WTC11 (cell line): ENCODE results near the gene NCOA3. TPM values are rescaled to one million over a fixed set of nuclear protein-coding genes. Genes with fewer than 3 reads are reported as not detected.
"Not testable (repeated sequence)": the region's sequence is repeated elsewhere in the genome, so short reads cannot be mapped to it uniquely, and the experiment has no call there.

Source experiments
- ATAC-seq: fragments of 200-7000 bp; cut with Tn5 transposase; 2 replicates; pipeline ENCODE4 v1.10.0; 2021; ENCODE audit warnings: mild to moderate bottlenecking, moderate library complexity
- CTCF ChIA-PET: fragments of 300-600 bp; sonication (Branson Sonifier 250); formaldehyde crosslinking; loops from one replicate; lab custom pipeline; 2021; ENCODE audit warnings: antibody characterized with exemption; lab: Charles Lee
- POLR2A ChIA-PET: fragments of 350-600 bp; sonication (Branson Sonifier 250); formaldehyde crosslinking; loops from one replicate; lab custom pipeline; 2021; ENCODE audit warnings: antibody characterized with exemption; lab: Charles Lee
- DNase-seq: peaks from one replicate; pipeline ENCODE4 v3.0.0; 2021; ENCODE audit warnings: low spot score
- H3K27ac Mint-ChIP-seq: 2 replicates; pipeline ENCODE4 v1.8.0; 2021; ENCODE audit warnings: mixed read lengths
- H3K27me3 Mint-ChIP-seq: 2 replicates; pipeline ENCODE4 v1.8.0; 2021; ENCODE audit warnings: low read depth, mild to moderate bottlenecking, moderate library complexity, mixed read lengths
- H3K36me3 Mint-ChIP-seq: 2 replicates; pipeline ENCODE4 v1.8.0; 2021; ENCODE audit warnings: mixed read lengths
- H3K4me1 Mint-ChIP-seq: 2 replicates; pipeline ENCODE4 v1.8.0; 2022; ENCODE audit warnings: mixed read lengths
- H3K4me3 Mint-ChIP-seq: 2 replicates; pipeline ENCODE4 v1.8.0; 2021; ENCODE audit warnings: mild to moderate bottlenecking, moderate library complexity, mixed read lengths
- H3K9me3 Mint-ChIP-seq: 2 replicates; pipeline ENCODE4 v1.8.0; 2021; ENCODE audit warnings: mixed read lengths
- ESRRA ChIP-seq: sonication (generic); formaldehyde crosslinking; IDR thresholded peaks from 2 replicates; pipeline ENCODE4 v1.8.1; 2022; ENCODE audit warnings: mild to moderate bottlenecking, missing genetic modification reagents, borderline replicate concordance
- FOXK1 ChIP-seq: sonication (generic); formaldehyde crosslinking; IDR thresholded peaks from 2 replicates; pipeline ENCODE4 v1.8.0; 2022; ENCODE audit warnings: mild to moderate bottlenecking, moderate library complexity, missing genetic modification reagents
- JAZF1 ChIP-seq: fragments of 250-450 bp; sonication (Bioruptor Pico); IDR thresholded peaks from 2 replicates; pipeline ENCODE4 v1.9.0; 2021; ENCODE audit warnings: moderate library complexity, mild to moderate bottlenecking, inconsistent platforms
- KAT7 ChIP-seq: sonication (generic); formaldehyde crosslinking; IDR thresholded peaks from 2 replicates; pipeline ENCODE4 v1.8.1; 2023; ENCODE audit warnings: missing genetic modification reagents, mild to moderate bottlenecking, borderline replicate concordance
- NFATC4 ChIP-seq: fragments of 250-450 bp; sonication (Bioruptor Pico); IDR thresholded peaks from 2 replicates; pipeline ENCODE4 v1.9.0; 2021; ENCODE audit warnings: mild to moderate bottlenecking
- ZNF263 ChIP-seq: sonication (generic); formaldehyde crosslinking; IDR thresholded peaks from 2 replicates; pipeline ENCODE4 v1.8.1; 2022; ENCODE audit warnings: low read depth, mild to moderate bottlenecking, moderate library complexity, missing genetic modification reagents
- total RNA-seq: library from RNA; stranded (reverse); gene quantifications from 3 replicates; pipeline ENCODE4 v1.2.3, GENCODE V29; 2021
- TF ChIP-seq, protein P1 (sequence below): sonication (generic); formaldehyde crosslinking; IDR thresholded peaks from 2 replicates; pipeline ENCODE4 v1.8.0; 2023; ENCODE audit warnings: mild to moderate bottlenecking, missing genetic modification reagents
- TF ChIP-seq, protein P2 (sequence below): sonication (generic); formaldehyde crosslinking; IDR thresholded peaks from 2 replicates; pipeline ENCODE4 v1.8.1; 2022; ENCODE audit warnings: mild to moderate bottlenecking, moderate library complexity, missing genetic modification reagents

NCOA3 gene
- total RNA-seq, 1 experiment from 2014 or later: 25.2 TPM

DNA sequence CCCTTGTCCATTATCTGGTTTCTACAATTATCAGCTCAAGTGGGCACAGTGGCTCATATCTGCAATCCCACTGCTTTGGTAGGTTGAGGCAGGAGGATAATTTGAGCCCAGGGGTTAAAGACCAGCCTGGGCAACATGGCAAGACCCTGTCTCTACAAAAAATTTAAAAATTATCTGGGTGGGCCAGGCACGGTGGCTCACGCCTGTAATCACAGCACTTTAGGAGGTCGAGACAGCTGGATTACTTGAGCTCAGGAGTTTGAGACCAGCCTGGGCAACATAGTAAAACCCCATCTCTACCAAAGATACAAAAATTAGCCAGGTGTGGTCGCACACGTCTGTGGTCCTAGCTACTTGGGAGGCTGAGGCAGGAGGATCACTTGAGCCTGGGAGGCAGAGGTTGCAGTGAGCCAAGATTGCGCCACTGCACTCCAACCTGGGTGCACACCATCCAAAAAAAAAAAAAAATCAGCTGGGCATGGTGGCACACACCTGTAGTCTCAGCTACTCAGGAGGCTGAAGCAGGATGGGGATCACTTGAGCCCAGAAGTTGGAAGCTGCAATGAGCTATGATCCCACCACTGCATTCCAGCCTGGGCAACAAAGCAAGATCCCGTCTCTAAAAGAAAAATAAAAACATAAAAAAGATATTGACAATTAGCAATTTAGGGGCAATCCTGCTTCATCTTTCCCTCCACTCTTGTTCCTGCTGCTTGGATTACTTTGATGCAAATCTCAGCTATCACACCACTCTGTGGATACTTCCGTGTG lies 43.2 kb upstream of the NCOA3 start:
- H3K27ac Mint-ChIP-seq, H3K27me3 Mint-ChIP-seq, H3K9me3 Mint-ChIP-seq, H3K4me1 Mint-ChIP-seq, ATAC-seq, H3K4me3 Mint-ChIP-seq, DNase-seq, H3K36me3 Mint-ChIP-seq: not testable (repeated sequence)
- ChIA-PET CTCF (interaction anchor here (0.6 to 1.2 kb wide), 3 partner anchors 75 to 1092 kb away, joined by 3 read pairs; no protein-coding TSS in a partner anchor), POLR2A (interaction anchor here (0.7 kb wide), 1 partner anchor 434 kb away, joined by 4 read pairs; no protein-coding TSS in a partner anchor)

DNA sequence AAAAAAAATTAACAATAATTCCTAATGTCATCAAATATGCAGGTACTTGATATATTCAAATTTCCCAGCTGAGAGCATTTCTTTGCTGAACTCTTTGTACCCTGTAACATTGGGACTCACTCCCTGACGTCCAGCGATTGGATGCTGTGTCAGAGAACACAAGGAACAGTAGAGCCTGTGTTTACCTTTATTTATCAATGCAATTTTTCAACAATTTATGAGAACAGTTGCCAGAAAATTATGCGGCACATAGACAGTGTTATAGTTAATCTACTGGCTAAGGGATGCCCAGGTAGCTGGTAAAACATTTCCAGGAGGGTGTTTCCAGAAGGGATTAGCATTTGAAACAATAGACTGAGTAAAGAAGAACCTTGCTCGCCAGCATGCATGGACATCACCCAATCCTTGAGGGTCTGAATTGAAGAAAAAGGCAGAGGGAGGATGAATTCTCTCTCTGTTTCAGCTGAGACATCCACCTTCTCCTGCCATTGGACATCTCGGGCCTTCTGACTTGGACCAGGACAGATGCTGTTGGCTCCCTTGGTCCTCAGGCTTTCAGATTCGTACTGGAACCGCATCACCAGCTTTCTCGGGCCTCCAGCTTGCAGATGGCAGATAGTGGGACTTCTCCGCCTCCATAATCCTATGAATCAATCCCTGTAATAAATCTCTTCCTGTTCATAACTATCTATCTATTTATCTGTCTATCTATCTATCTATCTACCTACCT lies 42.2 kb upstream of the NCOA3 start:
- POLR2A ChIA-PET: interaction anchor here (0.7 kb wide), 1 partner anchor 435 kb away, joined by 4 read pairs; no protein-coding TSS in a partner anchor
- Mint-ChIP-seq H3K4me3 (no peak overlapping the region), H3K27me3 (no peaks in the 10 kb centered on the region), H3K27ac (no peak overlapping the region), H3K36me3 (no peaks in the 10 kb centered on the region), H3K4me1 (no peaks in the 10 kb centered on the region), H3K9me3 (no peaks in the 10 kb centered on the region)
- no peak for TF ChIP-seq JAZF1 (CRISPR knock-in tag)
- CTCF ChIA-PET: interaction anchor here (0.6 to 1.2 kb wide), 3 partner anchors 76 to 1091 kb away, joined by 3 to 4 read pairs (median 3); no protein-coding TSS in a partner anchor
- no peak for DNase-seq
- no peak for ATAC-seq

DNA sequence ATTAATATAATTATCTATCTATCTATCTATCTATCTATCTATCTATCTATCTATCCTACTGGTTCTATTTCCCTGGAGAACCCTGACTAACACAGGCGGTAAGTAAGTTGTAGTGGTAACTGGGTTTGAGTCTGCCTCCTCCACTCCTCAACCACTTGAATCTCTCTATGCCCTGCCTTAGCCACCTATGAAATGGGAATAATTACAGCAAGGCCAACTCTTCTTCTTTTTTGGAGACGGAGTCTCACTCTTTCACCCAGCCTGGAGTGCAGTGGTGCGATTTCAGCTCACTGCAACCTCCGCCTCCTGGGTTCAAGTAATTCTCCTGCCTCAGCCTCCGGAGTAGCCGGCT lies 41.0 kb upstream of the NCOA3 start:
- H3K4me3 Mint-ChIP-seq, H3K27me3 Mint-ChIP-seq, H3K4me1 Mint-ChIP-seq, DNase-seq, H3K27ac Mint-ChIP-seq, ATAC-seq, CTCF ChIA-PET, H3K36me3 Mint-ChIP-seq, H3K9me3 Mint-ChIP-seq, POLR2A ChIA-PET: not testable (repeated sequence)

DNA sequence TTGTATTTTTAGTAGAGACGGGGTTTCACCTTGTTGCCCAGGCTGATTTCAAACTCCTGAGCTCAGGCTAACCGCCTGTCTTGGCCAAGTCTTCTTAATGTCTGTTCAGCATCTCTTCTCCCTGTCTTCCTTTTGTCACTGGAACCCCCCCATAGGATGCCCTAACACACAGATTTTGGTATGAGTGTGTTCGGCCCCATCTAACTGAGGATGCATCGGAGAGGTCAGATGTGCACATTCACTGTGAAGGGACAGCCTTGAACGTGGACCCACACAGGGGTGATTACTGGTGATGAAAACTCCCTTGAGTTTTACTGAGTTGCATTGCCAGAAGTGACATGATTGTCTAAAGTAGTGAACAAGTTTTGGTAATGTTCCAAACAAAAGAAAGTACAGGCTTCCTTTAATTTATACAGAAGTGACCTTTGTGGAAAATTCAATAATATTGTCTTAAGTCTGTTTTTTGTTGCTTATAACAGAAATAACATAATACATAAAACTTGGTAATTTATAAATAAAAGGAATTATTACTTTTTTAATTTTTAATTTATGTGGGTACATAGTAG lies 40.5 kb upstream of the NCOA3 start:
- DNase-seq (no peak), ATAC-seq (no peak)
- Mint-ChIP-seq H3K36me3 (no peaks in the 10 kb centered on the region), H3K9me3 (no peaks in the 10 kb centered on the region), H3K27ac (no peak overlapping the region), H3K4me3 (no peak overlapping the region), H3K4me1 (no peaks in the 10 kb centered on the region), H3K27me3 (no peaks in the 10 kb centered on the region)
- ChIA-PET CTCF (interaction anchor here (0.6 kb wide), 1 partner anchor 264 kb away, joined by 3 read pairs; no protein-coding TSS in a partner anchor), POLR2A (no interaction called here)
- TF ChIP-seq ESRRA (CRISPR knock-in tag) (no peak), JAZF1 (CRISPR knock-in tag) (no peak), KAT7 (CRISPR knock-in tag) (no peak), ZNF263 (CRISPR knock-in tag) (no peak), FOXK1 (no peak), NFATC4 (CRISPR knock-in tag) (no peak)
- TF ChIP-seq, protein P1, sequence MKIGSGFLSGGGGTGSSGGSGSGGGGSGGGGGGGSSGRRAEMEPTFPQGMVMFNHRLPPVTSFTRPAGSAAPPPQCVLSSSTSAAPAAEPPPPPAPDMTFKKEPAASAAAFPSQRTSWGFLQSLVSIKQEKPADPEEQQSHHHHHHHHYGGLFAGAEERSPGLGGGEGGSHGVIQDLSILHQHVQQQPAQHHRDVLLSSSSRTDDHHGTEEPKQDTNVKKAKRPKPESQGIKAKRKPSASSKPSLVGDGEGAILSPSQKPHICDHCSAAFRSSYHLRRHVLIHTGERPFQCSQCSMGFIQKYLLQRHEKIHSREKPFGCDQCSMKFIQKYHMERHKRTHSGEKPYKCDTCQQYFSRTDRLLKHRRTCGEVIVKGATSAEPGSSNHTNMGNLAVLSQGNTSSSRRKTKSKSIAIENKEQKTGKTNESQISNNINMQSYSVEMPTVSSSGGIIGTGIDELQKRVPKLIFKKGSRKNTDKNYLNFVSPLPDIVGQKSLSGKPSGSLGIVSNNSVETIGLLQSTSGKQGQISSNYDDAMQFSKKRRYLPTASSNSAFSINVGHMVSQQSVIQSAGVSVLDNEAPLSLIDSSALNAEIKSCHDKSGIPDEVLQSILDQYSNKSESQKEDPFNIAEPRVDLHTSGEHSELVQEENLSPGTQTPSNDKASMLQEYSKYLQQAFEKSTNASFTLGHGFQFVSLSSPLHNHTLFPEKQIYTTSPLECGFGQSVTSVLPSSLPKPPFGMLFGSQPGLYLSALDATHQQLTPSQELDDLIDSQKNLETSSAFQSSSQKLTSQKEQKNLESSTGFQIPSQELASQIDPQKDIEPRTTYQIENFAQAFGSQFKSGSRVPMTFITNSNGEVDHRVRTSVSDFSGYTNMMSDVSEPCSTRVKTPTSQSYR (CRISPR knock-in tag): no peak
- TF ChIP-seq, protein P2, sequence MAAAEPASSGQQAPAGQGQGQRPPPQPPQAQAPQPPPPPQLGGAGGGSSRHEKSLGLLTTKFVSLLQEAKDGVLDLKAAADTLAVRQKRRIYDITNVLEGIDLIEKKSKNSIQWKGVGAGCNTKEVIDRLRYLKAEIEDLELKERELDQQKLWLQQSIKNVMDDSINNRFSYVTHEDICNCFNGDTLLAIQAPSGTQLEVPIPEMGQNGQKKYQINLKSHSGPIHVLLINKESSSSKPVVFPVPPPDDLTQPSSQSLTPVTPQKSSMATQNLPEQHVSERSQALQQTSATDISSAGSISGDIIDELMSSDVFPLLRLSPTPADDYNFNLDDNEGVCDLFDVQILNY (CRISPR knock-in tag): no peak

DNA sequence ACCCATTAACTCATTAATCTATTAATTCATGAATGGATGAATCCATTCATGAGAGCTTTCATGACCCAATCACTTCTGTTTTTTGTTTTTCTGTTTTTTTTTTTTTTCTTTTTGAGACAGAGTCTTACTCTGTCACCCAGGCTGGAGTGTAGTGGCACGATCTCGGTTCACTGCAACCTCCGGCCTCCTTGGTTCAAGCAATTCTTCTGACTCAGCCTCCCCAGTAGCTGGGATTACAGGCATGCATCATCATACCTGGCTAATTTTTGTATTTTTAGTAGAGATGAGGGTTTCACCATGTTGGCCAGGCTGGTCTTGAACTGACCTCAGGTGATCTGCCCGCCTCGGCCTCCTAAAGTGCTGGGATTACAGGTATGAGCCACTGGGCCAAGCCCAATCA lies 39.8 kb upstream of the NCOA3 start:
- CTCF ChIA-PET: interaction anchor here (0.6 kb wide), 1 partner anchor 264 kb away, joined by 3 read pairs; no protein-coding TSS in a partner anchor
- ATAC-seq, H3K9me3 Mint-ChIP-seq, H3K4me1 Mint-ChIP-seq, H3K27ac Mint-ChIP-seq, H3K27me3 Mint-ChIP-seq, POLR2A ChIA-PET, H3K36me3 Mint-ChIP-seq, H3K4me3 Mint-ChIP-seq, DNase-seq: not testable (repeated sequence)
